NCI-H524 treated with DMSO at 0.1 percent for 48 hours (cell line): ENCODE data around the gene SORCS2.

Experiments used
- DNase-seq: peaks from one replicate; lab custom pipeline; 2025; lab: John Stamatoyannopoulos, UW

Gene SORCS2

DNA sequence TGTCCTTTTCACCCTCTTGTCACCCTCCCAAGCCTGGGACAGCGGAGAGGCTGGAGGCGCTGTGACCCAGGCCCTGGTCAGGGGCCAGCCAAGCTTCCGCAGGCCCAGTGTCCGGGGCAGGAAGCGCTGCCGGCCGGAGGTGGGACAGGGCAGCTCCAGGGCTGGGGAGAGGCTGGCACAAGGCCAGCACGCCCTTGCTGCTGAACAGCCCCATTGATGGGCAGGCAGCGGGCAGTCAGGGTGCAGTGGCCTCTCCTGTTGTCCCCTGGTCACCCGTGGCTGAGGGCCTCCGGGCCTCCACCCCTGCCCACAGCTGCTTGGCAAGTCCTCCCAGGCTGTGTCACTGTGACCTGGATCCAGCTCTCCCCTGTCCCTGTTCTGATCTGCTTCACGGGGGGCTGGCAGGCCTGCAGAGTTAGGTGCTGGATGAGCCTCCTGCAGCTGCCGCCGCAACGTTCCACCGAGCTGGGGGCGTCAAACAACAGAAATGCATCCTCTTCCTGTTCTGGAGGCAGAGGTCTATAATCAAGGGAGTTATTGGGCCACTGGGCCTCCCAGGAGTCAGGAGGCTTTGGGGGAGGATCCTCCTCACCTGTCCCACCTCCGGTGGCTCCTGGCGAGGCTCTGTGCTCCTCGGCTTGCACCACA lies 134.5 kb downstream of the SORCS2 start:
- DNase-seq: no peak

DNA sequence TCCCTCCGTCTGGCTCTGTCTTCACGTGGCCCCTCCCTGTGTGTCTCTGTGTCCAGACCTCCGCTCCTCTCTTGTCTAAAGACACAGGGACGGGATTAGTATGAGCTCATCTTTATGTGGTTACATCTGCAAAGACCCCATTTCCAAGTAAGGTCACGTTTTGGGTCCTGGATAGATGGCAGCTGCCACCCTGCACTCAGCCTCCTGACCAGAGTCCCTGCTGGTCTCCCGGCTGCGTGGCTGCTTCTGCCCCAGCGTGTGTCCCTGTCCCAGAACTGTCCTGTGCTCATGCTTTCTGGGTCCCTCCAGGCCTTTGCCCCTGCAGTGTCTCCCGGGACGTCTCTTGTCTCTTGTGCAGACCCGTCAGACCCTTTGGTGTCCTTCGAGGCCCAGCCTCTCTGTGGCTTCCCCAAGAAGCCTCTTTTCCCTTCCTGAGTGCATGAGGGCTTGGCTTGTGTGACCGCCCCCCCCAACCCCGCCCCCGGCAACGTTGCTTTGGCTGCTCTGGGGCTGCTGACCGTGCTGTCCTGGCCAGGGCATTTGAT lies 135.1 kb downstream of the SORCS2 start:
- DNase-seq: no peak

DNA sequence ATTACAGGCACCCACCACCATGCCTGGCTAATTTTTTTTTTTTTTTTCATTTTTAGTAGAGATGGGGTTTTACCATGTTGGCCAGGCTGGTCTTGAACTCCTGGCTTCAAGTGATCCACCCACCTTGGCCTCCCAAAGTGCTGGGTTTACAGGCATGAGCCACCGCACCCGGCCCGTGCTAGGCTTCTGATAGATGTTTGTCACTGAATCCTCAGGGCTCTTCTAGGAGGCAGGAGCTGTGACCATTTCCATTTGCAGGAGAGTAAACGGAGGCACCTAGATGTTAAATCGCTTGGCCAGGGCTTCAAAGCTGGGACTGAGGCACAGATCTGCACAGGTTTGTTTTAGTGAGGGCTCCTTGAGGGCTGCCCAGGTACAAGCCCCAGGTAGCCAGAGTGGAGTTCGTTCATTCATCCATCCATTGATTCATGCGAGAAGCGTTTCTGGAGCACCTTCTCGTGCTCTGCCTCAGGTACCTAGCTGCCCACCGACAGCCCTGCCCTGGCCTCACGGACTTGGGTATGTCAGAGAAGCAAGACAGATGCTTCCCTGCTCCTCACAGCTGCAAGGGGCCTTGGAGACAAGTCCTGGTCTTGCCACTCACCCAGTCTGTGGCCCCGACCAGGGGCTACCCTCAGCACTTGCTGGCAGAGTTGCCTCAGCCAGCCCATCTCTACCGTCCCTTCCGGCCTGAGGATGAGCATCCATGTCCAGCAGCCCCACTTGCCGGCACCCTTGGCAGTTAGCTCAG lies 136.0 kb downstream of the SORCS2 start:
- no peak for DNase-seq

DNA sequence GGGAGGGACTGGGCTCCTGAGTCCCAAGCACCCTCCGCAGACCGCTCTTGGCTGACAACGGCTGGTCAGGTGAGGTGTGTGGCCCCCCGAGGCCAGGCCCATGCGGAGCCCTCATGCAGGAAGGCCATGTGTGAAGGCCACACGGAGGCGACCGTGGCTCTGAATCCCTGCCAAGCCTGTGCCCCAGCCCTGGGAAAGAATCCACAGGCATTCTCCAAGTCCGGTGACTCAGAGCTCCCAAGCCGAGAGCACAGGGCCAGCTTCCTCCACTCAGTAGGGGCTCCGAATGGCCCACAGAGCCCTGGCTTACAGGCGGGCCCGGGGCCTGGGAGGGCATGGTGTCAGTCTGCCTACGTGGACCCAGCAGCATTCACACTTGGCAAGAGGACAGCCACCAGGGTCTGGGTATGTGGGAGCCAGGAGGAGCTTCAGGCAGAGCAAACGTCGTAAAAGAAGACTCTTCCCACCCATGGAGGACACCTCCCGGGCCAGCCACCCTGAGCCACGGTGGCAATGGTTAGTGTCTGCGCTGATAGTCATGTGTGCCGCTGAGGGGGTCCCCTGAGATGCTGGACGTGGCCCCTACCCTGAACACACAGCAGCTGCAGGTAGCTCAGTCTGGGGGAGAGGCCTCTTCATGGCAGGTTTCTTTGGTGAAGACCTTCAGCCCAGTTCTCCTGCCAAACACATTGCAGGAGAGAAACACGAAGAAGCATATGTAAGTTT lies 136.7 kb downstream of the SORCS2 start:
- DNase-seq: no peak

DNA sequence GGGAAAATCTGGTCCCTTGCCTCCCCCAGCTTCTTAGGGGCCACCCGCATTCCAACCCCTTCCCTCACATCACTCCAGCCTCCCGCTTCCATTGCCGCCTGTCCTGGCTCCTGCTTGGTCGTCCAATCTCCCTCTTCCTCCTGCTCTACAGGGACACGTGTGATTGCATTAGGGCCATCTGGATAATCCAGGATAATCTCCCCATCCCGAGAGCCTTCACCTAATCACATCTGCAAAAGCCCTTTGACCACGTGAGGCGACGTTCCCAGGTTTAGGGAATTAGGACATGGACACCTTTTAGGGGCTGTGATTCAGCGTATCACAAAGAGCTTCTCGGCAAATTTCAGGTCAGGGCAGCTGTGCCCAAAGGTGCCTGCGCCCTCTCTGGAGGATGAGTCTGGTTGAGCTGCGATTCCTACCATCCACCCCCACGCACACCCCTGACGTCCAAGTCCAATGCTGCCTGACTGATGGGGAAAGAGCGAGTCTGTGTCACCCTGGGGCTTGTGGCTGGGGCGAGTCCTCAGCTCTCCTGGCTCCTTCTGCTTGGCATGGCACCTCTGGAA lies 137.8 kb downstream of the SORCS2 start:
- DNase-seq: peak; percentile 81

DNA sequence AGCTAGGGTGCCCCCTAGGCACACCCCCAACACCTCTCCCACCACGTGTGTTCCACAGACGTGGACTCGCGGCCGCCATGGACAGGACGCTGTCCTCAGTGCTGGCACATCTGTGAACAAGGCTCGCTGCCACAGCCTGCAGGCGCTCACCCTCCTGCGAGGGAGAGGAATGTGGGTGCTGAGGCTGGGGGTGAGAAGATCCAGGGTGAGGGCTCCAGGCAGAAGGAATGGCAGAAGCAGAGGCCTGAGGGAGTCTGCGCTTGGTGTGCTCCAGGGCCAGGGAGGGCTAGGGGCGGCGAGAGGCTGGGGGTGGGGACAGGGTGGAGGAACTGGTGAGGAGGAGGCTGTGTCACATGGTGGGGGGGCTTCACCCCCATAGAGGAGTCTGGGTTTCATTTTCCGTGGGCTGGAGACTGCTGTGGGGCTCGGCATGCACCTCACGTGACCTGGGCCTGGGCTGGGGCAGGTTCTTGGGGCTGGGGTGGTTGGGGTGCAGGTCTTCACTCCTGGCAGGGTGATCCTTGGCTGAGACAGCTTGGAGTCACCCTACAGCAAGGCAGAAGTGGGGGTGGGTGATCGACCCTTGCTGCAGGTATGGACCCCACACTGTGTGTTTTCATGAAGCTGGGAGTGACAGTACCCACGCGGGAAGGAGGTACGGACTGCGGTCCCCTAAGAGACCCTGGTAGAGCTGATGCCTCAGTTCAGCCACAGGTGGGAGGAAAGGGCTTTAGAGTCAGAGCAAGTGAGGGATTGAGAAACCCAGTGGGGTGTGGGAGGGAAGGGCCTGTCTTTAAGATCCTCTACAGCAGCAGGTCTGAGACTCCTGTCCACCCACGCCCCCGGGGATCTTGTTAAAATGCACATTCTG lies 138.7 kb downstream of the SORCS2 start:
- no peak for DNase-seq

DNA sequence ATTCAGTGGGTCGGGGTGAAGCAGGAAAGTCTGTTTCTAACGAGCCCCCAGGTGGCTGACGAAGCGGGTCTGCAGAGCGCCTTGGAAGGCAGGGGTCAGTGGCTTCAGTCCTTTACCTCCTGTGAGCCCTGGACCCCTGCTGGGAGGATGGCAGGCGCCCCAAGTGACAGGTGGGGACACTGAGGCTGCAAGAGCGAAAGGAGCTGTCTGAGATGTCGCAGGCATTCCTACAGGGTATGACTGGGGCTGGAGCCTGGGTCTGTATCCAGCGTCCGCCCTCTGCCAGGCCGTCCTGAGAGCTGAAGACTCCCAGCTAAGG lies 139.3 kb downstream of the SORCS2 start:
- no peak for DNase-seq

DNA sequence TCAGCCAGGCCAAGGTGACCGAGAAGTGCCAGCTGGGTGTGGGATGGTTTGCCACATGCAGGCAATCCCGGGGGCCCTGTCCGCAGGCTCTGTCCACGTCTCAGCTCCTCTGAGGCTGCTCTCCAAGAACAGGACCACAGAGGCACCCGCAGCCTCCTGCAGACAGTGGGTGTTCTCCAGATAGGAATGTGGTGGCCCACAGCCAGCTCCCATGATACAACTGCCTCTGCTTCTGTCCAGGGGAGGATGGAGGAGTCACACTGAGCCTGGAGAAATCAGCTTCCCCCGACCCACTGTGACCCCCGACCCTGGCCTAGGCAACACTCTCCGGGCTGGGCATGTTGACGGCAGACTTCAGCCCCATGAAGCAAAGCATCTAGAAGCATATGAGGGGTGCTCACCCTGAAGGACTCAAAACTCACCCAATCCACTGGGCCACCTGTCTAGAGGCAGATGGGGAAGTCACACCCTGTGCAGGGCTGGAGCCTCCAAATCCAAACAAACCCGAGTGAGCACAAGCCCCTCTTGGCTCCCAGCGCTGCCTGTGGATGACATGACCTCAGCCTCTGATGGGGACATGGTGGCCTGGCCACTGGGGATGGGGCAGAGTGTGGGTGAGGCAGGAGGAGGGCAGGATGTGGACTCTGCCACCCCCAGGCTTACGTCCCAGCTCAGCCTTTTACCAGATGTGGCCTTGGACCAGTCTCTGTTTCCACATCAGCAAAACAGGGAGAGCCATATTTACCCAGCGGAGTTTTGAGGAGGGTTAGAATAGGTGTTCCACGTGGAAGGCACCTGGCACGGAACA lies 140.1 kb downstream of the SORCS2 start:
- peak; percentile 28 for DNase-seq

DNA sequence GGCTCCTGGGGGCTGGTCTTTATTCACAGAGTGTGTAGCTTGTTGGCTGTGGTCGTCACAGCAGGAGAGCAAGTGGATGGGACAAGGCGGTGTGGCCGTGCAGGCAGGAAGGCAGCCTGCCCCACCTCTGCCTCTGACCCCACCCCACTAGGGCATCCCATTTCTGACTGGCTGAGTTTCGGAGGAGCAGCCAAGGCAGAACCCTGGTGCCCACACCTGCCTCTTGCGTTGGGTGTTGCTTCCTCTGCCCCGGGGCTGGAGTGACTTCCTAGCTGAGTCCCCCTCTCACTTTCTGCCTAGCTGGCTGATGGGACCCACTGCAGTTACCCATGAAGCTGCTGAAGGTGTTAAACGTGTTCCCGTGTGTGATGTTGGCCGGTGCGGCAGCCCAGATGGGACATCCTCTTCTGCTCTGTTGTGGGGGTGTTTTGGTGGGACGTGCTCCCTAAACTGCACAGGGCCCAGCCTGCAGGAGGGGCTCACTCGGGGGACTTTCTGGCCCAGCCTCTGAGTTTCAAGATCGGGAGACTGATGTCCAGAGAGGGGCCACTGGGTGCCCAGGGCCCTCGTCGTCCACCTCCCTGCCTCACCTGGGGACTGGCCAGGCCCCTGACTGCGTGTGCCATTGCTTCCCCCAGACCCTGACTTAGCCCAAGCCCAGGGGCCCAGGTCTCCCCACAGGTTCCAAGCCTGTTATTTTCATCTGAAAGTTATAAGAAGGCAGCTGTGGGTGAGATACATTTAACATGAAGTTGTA lies 140.9 kb downstream of the SORCS2 start:
- no peak for DNase-seq

DNA sequence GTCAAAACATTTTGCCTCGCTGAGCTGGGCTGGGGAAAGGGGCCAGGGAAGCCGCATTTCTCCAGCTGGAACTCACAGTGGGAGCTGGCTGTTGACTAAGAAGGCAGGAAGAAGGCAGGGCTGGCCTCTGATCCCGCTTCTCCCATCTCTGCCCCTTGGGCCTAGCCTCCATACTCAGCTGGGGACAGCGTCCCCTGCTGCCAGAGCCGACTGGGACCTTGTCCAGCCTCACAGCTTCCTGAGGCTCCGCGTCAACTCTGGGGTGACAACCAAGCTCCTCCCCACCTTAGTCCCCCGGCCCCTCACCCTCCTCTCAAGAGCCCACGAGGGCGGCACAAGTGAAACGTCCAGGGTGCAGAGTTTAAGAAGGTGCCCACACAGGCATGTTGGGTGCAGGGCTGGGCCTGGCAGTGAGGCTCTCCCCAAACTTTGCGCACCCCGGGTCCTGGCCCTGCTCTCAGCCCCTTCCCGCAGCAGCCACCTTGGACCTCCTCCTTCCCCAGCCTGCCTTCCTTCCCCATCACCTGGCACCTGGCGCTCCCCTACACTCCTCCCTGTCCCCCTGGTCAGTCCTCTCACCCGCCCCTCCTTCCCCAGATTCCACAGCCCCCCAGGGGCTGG lies 141.6 kb downstream of the SORCS2 start:
- no peak for DNase-seq

DNA sequence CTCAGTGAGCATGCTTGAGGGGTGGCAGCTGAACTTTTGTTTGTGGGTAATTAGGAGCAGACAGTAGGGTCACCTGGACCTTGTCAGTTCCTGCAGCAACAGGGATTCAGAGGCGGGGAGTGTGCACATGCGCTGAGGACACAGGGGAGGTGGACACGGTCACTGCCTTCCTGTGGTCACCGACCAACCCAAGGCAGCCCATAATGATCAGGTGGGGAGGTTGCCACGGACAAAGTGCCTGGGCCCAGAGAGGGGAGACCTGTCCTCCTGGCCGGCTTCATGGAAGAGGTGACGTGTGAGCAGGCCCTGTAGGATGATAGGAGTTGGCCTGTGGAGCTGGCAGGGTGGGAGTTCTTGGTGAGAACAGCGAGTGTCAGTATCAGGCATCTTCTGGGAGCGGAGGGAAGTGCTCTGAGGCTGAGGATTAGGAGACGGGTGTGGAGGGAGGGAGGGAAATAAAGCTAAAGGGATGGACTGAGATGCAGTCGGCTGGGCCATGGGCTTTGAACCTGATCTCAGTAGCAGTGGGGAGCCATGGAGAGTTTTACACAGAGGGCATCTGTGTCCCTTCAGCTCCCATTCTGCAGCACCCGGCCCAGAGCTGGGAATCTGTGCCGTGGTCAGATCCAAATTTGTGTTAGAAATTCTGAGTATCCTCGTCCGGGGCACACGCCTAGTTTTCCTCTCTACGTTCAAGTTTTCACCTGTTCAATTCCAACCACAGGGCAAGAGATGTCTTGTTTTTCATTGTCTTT lies 142.4 kb downstream of the SORCS2 start:
- DNase-seq: no peak

DNA sequence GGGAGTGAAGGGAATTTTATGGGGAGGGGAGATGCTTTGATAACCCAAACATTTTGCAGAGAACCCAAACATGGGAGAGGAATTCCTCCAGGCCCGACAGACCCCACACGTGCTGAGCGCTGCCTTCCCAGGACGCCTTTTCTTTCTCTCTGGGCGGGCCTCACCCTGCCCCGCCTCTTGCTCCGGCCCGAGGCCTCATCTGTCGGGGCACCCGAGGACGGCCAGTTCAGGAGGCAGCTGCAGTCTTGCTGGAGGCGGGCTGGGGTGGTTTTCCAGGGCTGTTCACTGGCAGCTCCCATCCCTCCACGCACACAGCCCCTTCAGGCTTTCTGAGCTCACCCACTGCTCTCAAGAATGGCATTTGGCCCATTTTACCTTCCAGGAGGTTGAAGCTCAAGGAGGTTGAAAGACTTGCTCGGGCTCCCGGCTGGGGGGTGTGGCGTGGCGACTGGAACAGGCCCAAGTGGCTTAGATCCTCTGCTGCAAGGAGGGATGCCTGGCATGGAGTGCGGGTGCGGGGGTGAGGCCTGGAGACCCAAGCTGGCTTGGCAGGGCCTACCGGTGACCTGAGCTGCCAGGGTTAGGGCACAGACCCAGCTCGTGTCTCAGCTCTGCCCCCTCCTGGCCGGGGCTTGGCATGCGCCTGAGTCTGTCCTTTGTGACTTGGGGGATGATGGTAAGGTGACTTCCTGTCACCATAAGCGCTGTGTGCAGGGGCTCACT lies 143.2 kb downstream of the SORCS2 start:
- DNase-seq: peak; percentile 45

DNA sequence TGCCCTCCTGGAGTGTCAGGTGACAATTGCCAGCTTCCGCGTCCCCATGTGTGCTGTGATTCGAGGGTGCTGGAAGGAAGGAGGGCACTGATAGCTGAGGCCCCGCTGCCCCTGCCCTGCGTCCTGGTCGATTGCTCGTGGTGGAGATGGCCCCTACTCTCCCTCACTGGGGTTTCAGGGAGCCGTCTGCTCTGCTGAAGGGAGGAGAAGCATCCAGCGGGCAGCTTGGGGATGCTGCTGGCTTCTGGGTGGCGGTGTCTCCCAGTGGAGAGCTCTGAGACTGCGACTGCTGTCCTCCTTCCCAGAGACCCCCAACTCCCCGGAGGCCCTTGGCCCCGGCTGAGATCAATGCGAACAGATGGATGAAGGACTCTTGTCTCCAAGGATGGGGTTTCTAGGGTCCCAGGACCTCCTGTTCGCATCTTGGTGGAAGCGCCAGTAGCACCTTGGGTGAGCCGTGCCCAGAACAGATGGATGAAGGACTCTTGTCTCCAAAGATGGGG lies 143.8 kb downstream of the SORCS2 start:
- DNase-seq: peak; percentile 45

DNA sequence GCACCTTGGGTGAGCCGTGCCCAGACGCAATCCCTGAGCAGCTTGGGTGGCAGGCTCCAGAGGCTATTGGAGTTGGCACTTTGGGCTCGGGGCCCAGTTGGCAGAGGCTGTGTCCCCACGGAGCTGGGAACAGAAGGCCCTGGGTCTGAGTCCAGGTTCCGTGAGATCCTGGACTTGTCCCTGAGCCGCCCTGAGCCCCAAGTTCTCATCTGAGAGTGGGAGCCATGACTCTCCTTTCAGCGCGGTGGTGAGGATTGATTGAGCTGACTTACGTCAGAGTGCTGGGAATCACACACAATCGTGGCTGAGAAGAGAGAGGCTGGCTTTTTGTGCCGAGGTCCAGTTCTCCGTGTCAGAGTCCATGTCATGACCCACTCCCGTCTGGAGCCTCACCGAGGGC lies 144.4 kb downstream of the SORCS2 start:
- DNase-seq: no peak

DNA sequence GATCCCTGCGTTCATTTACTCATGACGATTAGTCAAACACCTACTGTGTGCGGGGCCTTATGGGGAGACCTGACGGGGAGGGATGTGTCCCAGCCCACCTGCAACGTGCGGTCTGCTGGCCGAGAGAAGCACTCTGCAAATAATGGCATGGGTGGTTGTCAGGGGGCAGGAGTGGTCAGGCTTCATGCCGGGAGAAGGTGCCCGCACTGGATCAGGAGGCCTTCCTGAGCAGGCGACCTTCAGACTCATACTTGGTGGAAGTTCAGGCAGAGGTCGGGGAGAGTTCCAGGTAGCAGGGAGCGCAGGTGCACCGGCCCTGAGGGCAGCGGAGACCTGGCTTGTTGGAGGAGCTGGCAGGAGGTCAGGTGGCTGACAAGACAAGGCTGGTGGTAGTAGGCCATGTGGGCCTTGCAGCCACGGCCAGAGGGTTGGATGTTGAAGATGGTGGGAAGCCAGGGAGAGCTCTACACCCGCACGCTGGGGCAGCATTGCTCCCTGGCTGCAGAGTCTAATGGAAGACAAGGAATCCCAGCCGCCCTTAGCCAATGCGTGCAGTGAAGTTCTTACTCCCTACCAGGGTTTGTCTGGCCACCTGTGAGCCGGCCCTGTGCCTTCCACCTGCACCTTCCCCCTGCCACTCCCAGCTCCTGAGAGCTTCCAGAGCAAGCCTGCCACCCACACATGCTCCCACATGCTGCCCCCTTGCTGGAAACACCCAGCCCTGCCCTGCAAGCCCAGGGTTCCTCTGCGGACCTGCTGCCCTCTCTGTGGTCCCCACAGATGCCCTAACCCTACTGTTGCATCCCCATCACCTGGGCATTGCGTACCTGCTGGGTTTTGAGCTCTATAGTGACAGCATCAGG lies 145.1 kb downstream of the SORCS2 start:
- no peak for DNase-seq

DNA sequence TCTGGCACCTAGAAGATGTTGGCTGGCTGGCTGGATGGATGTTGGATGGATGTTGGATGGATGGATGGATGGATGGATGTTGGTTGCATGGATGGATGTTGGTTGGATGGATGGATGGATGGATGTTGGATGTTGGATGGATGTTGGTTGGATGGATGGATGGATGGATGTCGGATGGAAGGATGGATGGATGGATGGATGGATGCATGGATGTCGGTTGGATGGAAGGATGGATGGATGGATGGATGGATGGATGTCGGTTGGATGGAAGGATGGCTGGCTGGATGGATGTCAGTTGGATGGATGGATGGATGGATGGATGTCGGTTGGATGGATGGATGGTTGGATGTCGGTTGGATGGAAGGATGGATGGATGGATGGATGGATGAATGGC lies 145.7 kb downstream of the SORCS2 start:
- no peak for DNase-seq
